ENCODE measurements around the gene SPATA6L. TPM values are rescaled to one million over a fixed set of nuclear protein-coding genes. Genes with fewer than 3 reads are reported as not detected.

Gene SPATA6L
- total and polyA plus RNA-seq, 10 of the 15 experiments (the other 5 are each of a cell fraction or from before 2014, with no cell fraction given) = 0.37 to 1.6 (median 0.91) TPM

GRCh38 chr9:4689687-4690104, 23.4 kb upstream of the SPATA6L start (continued):
- TF ChIP-seq SKIL (IDR thresholded peaks at IDR 0.05; ENCODE audit: low read depth, poor library complexity, severe bottlenecking) = peak; percentile 14
- no peak for TF ChIP-seq HDGF (IDR thresholded peaks at IDR 0.05)
- TF ChIP-seq MTA2 (IDR thresholded peaks at IDR 0.05; ENCODE audit: low read depth) = no peak; the same call in 1 of the 2 replicates
- peak; percentile 34; the same call in 1 of the 2 replicates for TF ChIP-seq EED (IDR thresholded peaks at IDR 0.05; ENCODE audit: low read depth)
- no peak for TF ChIP-seq REST (IDR thresholded peaks at IDR 0.05; ENCODE audit: low read depth, low read length)
- TF ChIP-seq JUNB (IDR thresholded peaks at IDR 0.05) = peak; percentile 75
- TF ChIP-seq CREB1 (IDR thresholded peaks at IDR 0.05; ENCODE audit: low read depth) = peak; percentile 10; the same call in 1 of the 2 replicates
- TF ChIP-seq ZNF687 (IDR thresholded peaks at IDR 0.05) = peak; percentile 52; the same call in 1 of the 2 replicates
- TF ChIP-seq FOXM1 (IDR thresholded peaks at IDR 0.05; ENCODE audit: low read depth, low read length) = 0 out of 2 replicates have a peak, but pooled peaks have one; percentile 44
- TF ChIP-seq HSF1 (IDR thresholded peaks at IDR 0.05; ENCODE audit: low read depth, low read length) = no peak
- TF ChIP-seq ATF3 (IDR thresholded peaks at IDR 0.05; ENCODE audit: borderline replicate concordance, extremely low read depth, low read depth, low read length) = no peak
- TF ChIP-seq ZBTB33 (IDR thresholded peaks at IDR 0.05) = no peak
- TF ChIP-seq POLR2AphosphoS5 (IDR thresholded peaks at IDR 0.05; ENCODE audit: low read length) = no peak
- TF ChIP-seq POLR2A (IDR thresholded peaks at IDR 0.05; ENCODE audit: low read depth, low read length) = no peak
- TF ChIP-seq RCOR1 (conservative IDR thresholded peaks at IDR 0.05; ENCODE audit: low read depth, low read length) = no peak

Measured in GM12878 (cell line).